Activated CD4-positive, alpha-beta T cell treated with anti-CD3 and anti-CD28 coated beads, Interleukin-2, amount 10 ng/mL, durations not matched to agents 24 days and 14 days (primary cell): ENCODE measurements around the gene KCNJ6. TPM values are rescaled to one million over a fixed set of nuclear protein-coding genes. Genes with fewer than 3 reads are reported as not detected.
"Not testable (repeated sequence)": the region's sequence is repeated elsewhere in the genome, so short reads cannot be mapped to it uniquely, and the experiment has no call there.

Source experiments
- DNase-seq: peaks from one replicate; pipeline ENCODE4 v3.0.0; 2022
- H3K27ac Mint-ChIP-seq: one replicate; pipeline ENCODE4 v1.8.0; 2022; ENCODE audit warnings: mild to moderate bottlenecking, mixed read lengths
- H3K27me3 Mint-ChIP-seq: one replicate; pipeline ENCODE4 v1.8.0; 2022; ENCODE audit warnings: mixed read lengths
- H3K36me3 Mint-ChIP-seq: one replicate; pipeline ENCODE4 v1.8.0; 2022; ENCODE audit warnings: low read depth, mild to moderate bottlenecking, mixed read lengths
- H3K4me1 Mint-ChIP-seq: one replicate; pipeline ENCODE4 v1.8.0; 2021; ENCODE audit warnings: mixed read lengths
- H3K4me3 Mint-ChIP-seq: one replicate; pipeline ENCODE4 v1.8.0; 2022; ENCODE audit warnings: mild to moderate bottlenecking, moderate library complexity, mixed read lengths
- H3K9me3 Mint-ChIP-seq: one replicate; pipeline ENCODE4 v1.8.0; 2021; ENCODE audit warnings: mixed read lengths
- intact Hi-C: fragments of 100-400 bp; cut with micrococcal nuclease; formaldehyde crosslinking; loops from one replicate; pipeline ENCODE4 v1.15.1; 2023
- total RNA-seq: library from RNA; stranded (reverse); gene quantifications from 2 replicates; pipeline ENCODE4 v1.2.3, GENCODE V29; 2022

The KCNJ6 gene
- total RNA-seq, 1 donor from 2014 or later: not detected

- Mint-ChIP-seq H3K4me3 (no peak overlapping the region), H3K36me3 (no peaks in the 10 kb centered on the region), H3K9me3 (no peaks in the 10 kb centered on the region), H3K4me1 (no peaks in the 10 kb centered on the region), H3K27ac (no peak overlapping the region), H3K27me3 (peaks cover 3% of the 10 kb centered on the region)
- DNase-seq: no peak
- intact Hi-C loops: no loop called here
Observed at GRCh38 chr21:37717534-37717933, 198.7 kb downstream of the KCNJ6 start.

GRCh38 chr21:37712569-37712934, 203.7 kb downstream of the KCNJ6 start:
- intact Hi-C loops: loop anchor here (5.0 kb wide), 1 partner anchor 415 kb away; no protein-coding TSS in a partner anchor
- DNase-seq, H3K27ac Mint-ChIP-seq, H3K4me1 Mint-ChIP-seq, H3K36me3 Mint-ChIP-seq, H3K4me3 Mint-ChIP-seq, H3K9me3 Mint-ChIP-seq: not testable (repeated sequence)
- H3K27me3 Mint-ChIP-seq: peaks cover 11% of the 10 kb centered on the region

GRCh38 chr21:37711836-37712568, 204.3 kb downstream of the KCNJ6 start:
- Mint-ChIP-seq H3K27me3 (peaks cover 11% of the 10 kb centered on the region), H3K36me3 (no peaks in the 10 kb centered on the region), H3K4me1 (no peaks in the 10 kb centered on the region), H3K27ac (no peak overlapping the region), H3K9me3 (no peaks in the 10 kb centered on the region), H3K4me3 (no peak overlapping the region)
- intact Hi-C loops: loop anchor here (5.0 kb wide), 1 partner anchor 415 kb away; no protein-coding TSS in a partner anchor
- peak; percentile 78 for DNase-seq

GRCh38 chr21:37711286-37711829, 204.9 kb downstream of the KCNJ6 start:
- intact Hi-C loops: loop anchor here (5.0 kb wide), 1 partner anchor 416 kb away; no protein-coding TSS in a partner anchor
- Mint-ChIP-seq H3K9me3 (no peaks in the 10 kb centered on the region), H3K27ac (no peak overlapping the region), H3K36me3 (no peaks in the 10 kb centered on the region), H3K4me3 (no peak overlapping the region), H3K27me3 (peaks cover 11% of the 10 kb centered on the region), H3K4me1 (no peaks in the 10 kb centered on the region)
- DNase-seq: no peak

GRCh38 chr21:37710546-37711285, 205.5 kb downstream of the KCNJ6 start:
- intact Hi-C loops: loop anchor here (5.0 kb wide), 1 partner anchor 417 kb away; no protein-coding TSS in a partner anchor
- Mint-ChIP-seq H3K36me3 (no peaks in the 10 kb centered on the region), H3K27me3 (peaks cover 11% of the 10 kb centered on the region), H3K4me1 (no peaks in the 10 kb centered on the region), H3K27ac (no peak overlapping the region), H3K4me3 (no peak overlapping the region), H3K9me3 (no peaks in the 10 kb centered on the region)
- no peak for DNase-seq

GRCh38 chr21:37704751-37705150, 211.5 kb downstream of the KCNJ6 start:
- Mint-ChIP-seq H3K4me1 (no peaks in the 10 kb centered on the region), H3K36me3 (no peaks in the 10 kb centered on the region), H3K27ac (no peak overlapping the region), H3K9me3 (no peaks in the 10 kb centered on the region), H3K27me3 (peaks cover 9% of the 10 kb centered on the region), H3K4me3 (no peak overlapping the region)
- no peak for DNase-seq
- intact Hi-C loops: no loop called here

- Mint-ChIP-seq H3K27ac (no peak overlapping the region), H3K9me3 (no peaks in the 10 kb centered on the region), H3K4me3 (no peak overlapping the region), H3K36me3 (no peaks in the 10 kb centered on the region), H3K4me1 (no peaks in the 10 kb centered on the region), H3K27me3 (no peaks in the 10 kb centered on the region)
- intact Hi-C loops: no loop called here
- DNase-seq: no peak
Observed at GRCh38 chr21:37702241-37702640, 214.0 kb downstream of the KCNJ6 start.

GRCh38 chr21:37700641-37701202, 215.5 kb downstream of the KCNJ6 start:
- intact Hi-C loops: no loop called here
- Mint-ChIP-seq H3K27ac (no peak overlapping the region), H3K36me3 (no peaks in the 10 kb centered on the region), H3K4me3 (no peak overlapping the region), H3K4me1 (no peaks in the 10 kb centered on the region), H3K9me3 (no peaks in the 10 kb centered on the region), H3K27me3 (peaks cover 7% of the 10 kb centered on the region)
- peak; percentile 71 for DNase-seq

- Mint-ChIP-seq H3K4me3 (no peak overlapping the region), H3K36me3 (no peaks in the 10 kb centered on the region), H3K27ac (no peak overlapping the region), H3K27me3 (peaks cover 7% of the 10 kb centered on the region), H3K4me1 (no peaks in the 10 kb centered on the region), H3K9me3 (no peaks in the 10 kb centered on the region)
- no peak for DNase-seq
- intact Hi-C loops: no loop called here
Observed at GRCh38 chr21:37699024-37699775, 217.1 kb downstream of the KCNJ6 start.

- Mint-ChIP-seq H3K27me3 (peaks cover 7% of the 10 kb centered on the region), H3K9me3 (no peaks in the 10 kb centered on the region), H3K4me1 (no peaks in the 10 kb centered on the region), H3K27ac (no peak overlapping the region), H3K36me3 (no peaks in the 10 kb centered on the region), H3K4me3 (no peak overlapping the region)
- no peak for DNase-seq
- intact Hi-C loops: no loop called here
Observed at GRCh38 chr21:37696936-37697335, 219.3 kb downstream of the KCNJ6 start.

GRCh38 chr21:37695111-37695510, 221.1 kb downstream of the KCNJ6 start:
- Mint-ChIP-seq H3K4me3 (no peak overlapping the region), H3K36me3 (no peaks in the 10 kb centered on the region), H3K27ac (no peak overlapping the region), H3K9me3 (no peaks in the 10 kb centered on the region), H3K27me3 (peaks cover 7% of the 10 kb centered on the region), H3K4me1 (no peaks in the 10 kb centered on the region)
- DNase-seq: no peak
- intact Hi-C loops: no loop called here

- no peaks in the 10 kb centered on the region for H3K9me3 Mint-ChIP-seq
- peaks cover 10% of the 10 kb centered on the region for H3K27me3 Mint-ChIP-seq
- H3K4me3 Mint-ChIP-seq: no peak overlapping the region
- intact Hi-C loops: no loop called here
- DNase-seq: no peak
- H3K27ac Mint-ChIP-seq: no peak overlapping the region
- H3K36me3 Mint-ChIP-seq: no peaks in the 10 kb centered on the region
- no peaks in the 10 kb centered on the region for H3K4me1 Mint-ChIP-seq
Observed at GRCh38 chr21:37688952-37689659, 227.2 kb downstream of the KCNJ6 start.
